Neuron (in vitro differentiated cells): ENCODE results near the gene C19orf25.
"Not testable (repeated sequence)": the region's sequence is repeated elsewhere in the genome, so short reads cannot be mapped to it uniquely, and the experiment has no call there.

ENCODE experiments used
- H2AFZ ChIP-seq: one replicate; pipeline ENCODE4 v1.6.1; 2013; ENCODE audit warnings: low read depth, mild to moderate bottlenecking, inconsistent platforms, low read length, moderate library complexity
- H3K27me3 ChIP-seq: one replicate; pipeline ENCODE4 v1.6.1; 2013; ENCODE audit warnings: low read length; ENCODE audit not compliant: insufficient read depth
- H3K36me3 ChIP-seq: one replicate; pipeline ENCODE4 v1.6.1; 2013; ENCODE audit warnings: low read length; ENCODE audit not compliant: insufficient read depth
- H3K4me1 ChIP-seq: one replicate; pipeline ENCODE4 v1.6.1; 2013; ENCODE audit warnings: low read length; ENCODE audit not compliant: insufficient read depth
- H3K4me3 ChIP-seq: 2 replicates; pipeline ENCODE4 v1.5.1; 2013; ENCODE audit warnings: mild to moderate bottlenecking, low read length, moderate library complexity
- H3K9me3 ChIP-seq: one replicate; pipeline ENCODE4 v1.6.1; 2013; ENCODE audit warnings: low read length

Gene C19orf25

GRCh38 chr19:1520203-1520780, 41.3 kb upstream of the C19orf25 start:
- Histone ChIP-seq H3K36me3 (no peaks in the 10 kb centered on the region), H3K27me3 (peaks cover 41% of the 10 kb centered on the region), H2AFZ (no peak overlapping the region), H3K4me3 (no peak overlapping the region), H3K4me1 (no peaks in the 10 kb centered on the region), H3K9me3 (peaks cover 4% of the 10 kb centered on the region)

GRCh38 chr19:1519802-1520201, 40.8 kb upstream of the C19orf25 start:
- not testable (repeated sequence) for H3K4me1 ChIP-seq, H2AFZ ChIP-seq, H3K9me3 ChIP-seq, H3K4me3 ChIP-seq, H3K36me3 ChIP-seq
- peaks cover 39% of the 10 kb centered on the region for H3K27me3 ChIP-seq

- no peaks in the 10 kb centered on the region for H3K4me1 ChIP-seq
- H2AFZ ChIP-seq = no peak overlapping the region
- H3K27me3 ChIP-seq = peaks cover 40% of the 10 kb centered on the region
- H3K9me3 ChIP-seq = peaks cover 4% of the 10 kb centered on the region
- H3K4me3 ChIP-seq = no peak overlapping the region
- H3K36me3 ChIP-seq = no peaks in the 10 kb centered on the region
Measured at GRCh38 chr19:1518471-1518870, 39.5 kb upstream of the C19orf25 start.

GRCh38 chr19:1516395-1516753, 37.4 kb upstream of the C19orf25 start:
- no peak overlapping the region for H2AFZ ChIP-seq
- H3K4me3 ChIP-seq = no peak overlapping the region
- H3K9me3 ChIP-seq = peaks cover 4% of the 10 kb centered on the region
- H3K27me3 ChIP-seq = peaks cover 27% of the 10 kb centered on the region
- H3K4me1 ChIP-seq = no peaks in the 10 kb centered on the region
- H3K36me3 ChIP-seq = no peaks in the 10 kb centered on the region

GRCh38 chr19:1514986-1515721, 36.1 kb upstream of the C19orf25 start:
- peaks cover 32% of the 10 kb centered on the region for H3K27me3 ChIP-seq

GRCh38 chr19:1514295-1514661, 35.3 kb upstream of the C19orf25 start:
- H2AFZ ChIP-seq = no peak overlapping the region

More at GRCh38 chr19:1514986-1515721, 36.1 kb upstream of the C19orf25 start:
- no peak overlapping the region for H2AFZ ChIP-seq
- peaks cover 4% of the 10 kb centered on the region for H3K9me3 ChIP-seq
- no peaks in the 10 kb centered on the region for H3K4me1 ChIP-seq
- H3K4me3 ChIP-seq = no peak overlapping the region
- H3K36me3 ChIP-seq = no peaks in the 10 kb centered on the region

GRCh38 chr19:1513499-1514294, 34.7 kb upstream of the C19orf25 start:
- no peak overlapping the region for H3K4me3 ChIP-seq
- no peaks in the 10 kb centered on the region for H3K4me1 ChIP-seq
- H3K9me3 ChIP-seq = peaks cover 4% of the 10 kb centered on the region
- H3K36me3 ChIP-seq = no peaks in the 10 kb centered on the region
- H3K27me3 ChIP-seq = peaks cover 34% of the 10 kb centered on the region
- no peak overlapping the region for H2AFZ ChIP-seq

More at GRCh38 chr19:1514295-1514661, 35.3 kb upstream of the C19orf25 start:
- no peaks in the 10 kb centered on the region for H3K4me1 ChIP-seq
- no peaks in the 10 kb centered on the region for H3K36me3 ChIP-seq
- peaks cover 34% of the 10 kb centered on the region for H3K27me3 ChIP-seq
- no peak overlapping the region for H3K4me3 ChIP-seq
- peaks cover 4% of the 10 kb centered on the region for H3K9me3 ChIP-seq

GRCh38 chr19:1512671-1513498, 33.9 kb upstream of the C19orf25 start, which contains the start of gene ADAMTSL5:
Gene ADAMTSL5 (minus strand): TSS chr19:1513019. CDS start chr19:1510943, 2,076 bp downstream.
- H2AFZ ChIP-seq = no peak within 1 kb of the TSS
- H3K36me3 ChIP-seq = no peaks in the 10 kb centered on the region
- H3K4me1 ChIP-seq = no peaks in the 10 kb centered on the region
- H3K9me3 ChIP-seq = peaks cover 4% of the 10 kb centered on the region
- H3K27me3 ChIP-seq = peaks cover 30% of the 10 kb centered on the region
- no peak within 1 kb of the TSS for H3K4me3 ChIP-seq

GRCh38 chr19:1511318-1512317, 32.6 kb upstream of the C19orf25 start:
- no peak overlapping the region for H2AFZ ChIP-seq
- H3K36me3 ChIP-seq = no peaks in the 10 kb centered on the region
- H3K4me1 ChIP-seq = no peaks in the 10 kb centered on the region
- peaks cover 30% of the 10 kb centered on the region for H3K27me3 ChIP-seq
- peaks cover 4% of the 10 kb centered on the region for H3K9me3 ChIP-seq
- H3K4me3 ChIP-seq = no peak overlapping the region

GRCh38 chr19:1510807-1511206, 31.8 kb upstream of the C19orf25 start:
- Histone ChIP-seq H3K27me3 (peaks cover 30% of the 10 kb centered on the region), H3K4me1 (no peaks in the 10 kb centered on the region), H3K4me3 (no peak overlapping the region), H2AFZ (no peak overlapping the region), H3K36me3 (no peaks in the 10 kb centered on the region), H3K9me3 (peaks cover 3% of the 10 kb centered on the region)

- no peaks in the 10 kb centered on the region for H3K36me3 ChIP-seq
- peaks cover 3% of the 10 kb centered on the region for H3K9me3 ChIP-seq
- no peak overlapping the region for H2AFZ ChIP-seq
- H3K4me3 ChIP-seq = no peak overlapping the region
- peaks cover 30% of the 10 kb centered on the region for H3K27me3 ChIP-seq
- H3K4me1 ChIP-seq = no peaks in the 10 kb centered on the region
Measured at GRCh38 chr19:1510442-1510806, 31.4 kb upstream of the C19orf25 start.
